ENCODE data around the gene CCDC102A.

CCDC102A gene

DNA sequence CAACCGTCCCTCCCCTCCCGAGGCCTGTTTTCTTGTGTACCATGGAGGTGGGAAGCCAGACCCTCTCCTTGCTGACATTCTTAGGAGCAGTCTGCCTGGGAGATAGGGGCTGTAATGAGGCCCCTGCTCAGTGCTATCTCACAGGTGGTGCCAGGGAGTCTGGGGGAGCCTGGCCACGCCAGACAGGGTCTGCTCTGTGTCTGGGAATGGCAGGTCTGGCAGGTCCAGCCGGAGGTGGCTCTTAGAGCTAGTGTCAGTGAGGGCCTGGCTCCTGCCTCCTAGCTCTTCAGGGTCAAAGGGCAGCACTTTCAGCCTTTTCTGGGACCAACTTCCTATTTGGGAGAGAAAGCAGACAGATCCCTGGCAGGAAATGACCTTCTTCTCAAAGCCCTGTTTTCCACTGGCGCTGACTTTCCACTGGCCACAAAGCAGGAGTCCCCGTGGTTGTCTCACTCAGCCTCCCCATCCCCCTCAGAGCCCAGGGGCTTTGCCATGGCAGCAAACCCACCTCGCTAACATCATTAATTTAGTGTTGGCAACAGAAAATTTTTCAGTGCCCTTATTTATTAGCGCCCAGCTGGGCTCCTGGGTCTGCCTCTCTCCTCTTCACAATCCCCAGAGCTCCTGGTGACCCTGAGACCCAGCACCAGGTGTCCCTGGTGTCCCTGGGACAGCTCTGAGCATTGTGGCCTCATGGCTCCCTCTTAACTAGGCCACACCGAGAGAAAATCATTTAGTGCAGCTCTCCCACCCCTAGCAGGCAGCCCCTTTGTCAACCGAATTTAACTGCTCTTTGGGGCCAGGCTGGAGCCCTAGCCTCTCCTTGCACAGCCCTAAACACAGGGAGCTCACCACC, 26.1 kb downstream of the CCDC102A start:
- no peak overlapping the region for H3K4me3 ChIP-seq (ENCODE audit: severe bottlenecking)
- ATAC-seq (ENCODE audit: low read depth) (no peak), DNase-seq (ENCODE audit: low spot score) (no peak)
- H3K9me3 ChIP-seq (ENCODE audit: severe bottlenecking) = no peaks in the 10 kb centered on the region
- H3K27ac ChIP-seq (ENCODE audit: poor library complexity, severe bottlenecking) = no peak overlapping the region
- H3K36me3 ChIP-seq (ENCODE audit: low read depth) = no peaks in the 10 kb centered on the region
- TF ChIP-seq, protein P1, sequence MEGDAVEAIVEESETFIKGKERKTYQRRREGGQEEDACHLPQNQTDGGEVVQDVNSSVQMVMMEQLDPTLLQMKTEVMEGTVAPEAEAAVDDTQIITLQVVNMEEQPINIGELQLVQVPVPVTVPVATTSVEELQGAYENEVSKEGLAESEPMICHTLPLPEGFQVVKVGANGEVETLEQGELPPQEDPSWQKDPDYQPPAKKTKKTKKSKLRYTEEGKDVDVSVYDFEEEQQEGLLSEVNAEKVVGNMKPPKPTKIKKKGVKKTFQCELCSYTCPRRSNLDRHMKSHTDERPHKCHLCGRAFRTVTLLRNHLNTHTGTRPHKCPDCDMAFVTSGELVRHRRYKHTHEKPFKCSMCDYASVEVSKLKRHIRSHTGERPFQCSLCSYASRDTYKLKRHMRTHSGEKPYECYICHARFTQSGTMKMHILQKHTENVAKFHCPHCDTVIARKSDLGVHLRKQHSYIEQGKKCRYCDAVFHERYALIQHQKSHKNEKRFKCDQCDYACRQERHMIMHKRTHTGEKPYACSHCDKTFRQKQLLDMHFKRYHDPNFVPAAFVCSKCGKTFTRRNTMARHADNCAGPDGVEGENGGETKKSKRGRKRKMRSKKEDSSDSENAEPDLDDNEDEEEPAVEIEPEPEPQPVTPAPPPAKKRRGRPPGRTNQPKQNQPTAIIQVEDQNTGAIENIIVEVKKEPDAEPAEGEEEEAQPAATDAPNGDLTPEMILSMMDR (IDR thresholded peaks at IDR 0.05; ENCODE audit: poor library complexity, severe bottlenecking) = no peak
- no peaks in the 10 kb centered on the region for H3K27me3 ChIP-seq (ENCODE audit: insufficient read depth, poor library complexity, severe bottlenecking)
- H3K4me1 ChIP-seq (ENCODE audit: insufficient read depth, poor library complexity, severe bottlenecking) = no peaks in the 10 kb centered on the region

- no peak overlapping the region for H3K4me3 ChIP-seq (ENCODE audit: severe bottlenecking)
Observed at GRCh38 chr16:57509231-57509923, 27.0 kb downstream of the CCDC102A start.

GRCh38 chr16:57508035-57508425, 28.3 kb downstream of the CCDC102A start:
- no peak for ATAC-seq (ENCODE audit: low read depth)
- H3K27ac ChIP-seq (ENCODE audit: poor library complexity, severe bottlenecking) = no peak overlapping the region

More at GRCh38 chr16:57509231-57509923, 27.0 kb downstream of the CCDC102A start:
- TF ChIP-seq, protein P1 (IDR thresholded peaks at IDR 0.05; ENCODE audit: poor library complexity, severe bottlenecking) = no peak
- H3K27me3 ChIP-seq (ENCODE audit: insufficient read depth, poor library complexity, severe bottlenecking) = no peaks in the 10 kb centered on the region
- H3K4me1 ChIP-seq (ENCODE audit: insufficient read depth, poor library complexity, severe bottlenecking) = no peaks in the 10 kb centered on the region
- H3K36me3 ChIP-seq (ENCODE audit: low read depth) = no peaks in the 10 kb centered on the region
- DNase-seq (ENCODE audit: low spot score) (no peak), ATAC-seq (ENCODE audit: low read depth) (no peak)
- H3K27ac ChIP-seq (ENCODE audit: poor library complexity, severe bottlenecking) = no peak overlapping the region
- no peaks in the 10 kb centered on the region for H3K9me3 ChIP-seq (ENCODE audit: severe bottlenecking)

GRCh38 chr16:57507136-57508034, 29.0 kb downstream of the CCDC102A start:
- no peak overlapping the region for H3K4me3 ChIP-seq (ENCODE audit: severe bottlenecking)
- H3K27me3 ChIP-seq (ENCODE audit: insufficient read depth, poor library complexity, severe bottlenecking) = no peaks in the 10 kb centered on the region
- DNase-seq (ENCODE audit: low spot score) = no peak
- no peaks in the 10 kb centered on the region for H3K4me1 ChIP-seq (ENCODE audit: insufficient read depth, poor library complexity, severe bottlenecking)
- TF ChIP-seq, protein P1 (IDR thresholded peaks at IDR 0.05; ENCODE audit: poor library complexity, severe bottlenecking) = no peak
- H3K36me3 ChIP-seq (ENCODE audit: low read depth) = no peaks in the 10 kb centered on the region
- no peak for ATAC-seq (ENCODE audit: low read depth)
- H3K9me3 ChIP-seq (ENCODE audit: severe bottlenecking) = no peaks in the 10 kb centered on the region
- H3K27ac ChIP-seq (ENCODE audit: poor library complexity, severe bottlenecking) = no peak overlapping the region

More at GRCh38 chr16:57508035-57508425, 28.3 kb downstream of the CCDC102A start:
- no peaks in the 10 kb centered on the region for H3K27me3 ChIP-seq (ENCODE audit: insufficient read depth, poor library complexity, severe bottlenecking)
- no peaks in the 10 kb centered on the region for H3K4me1 ChIP-seq (ENCODE audit: insufficient read depth, poor library complexity, severe bottlenecking)
- no peaks in the 10 kb centered on the region for H3K36me3 ChIP-seq (ENCODE audit: low read depth)
- H3K4me3 ChIP-seq (ENCODE audit: severe bottlenecking) = no peak overlapping the region
- no peaks in the 10 kb centered on the region for H3K9me3 ChIP-seq (ENCODE audit: severe bottlenecking)
- no peak for DNase-seq (ENCODE audit: low spot score)
- TF ChIP-seq, protein P1 (IDR thresholded peaks at IDR 0.05; ENCODE audit: poor library complexity, severe bottlenecking) = no peak

Measured in RWPE2 (cell line).